OCI-LY3 (cell line): ENCODE data around the gene RAD51B.

Experiments
- H2AFZ ChIP-seq: fragments of 200-600, 300-600 bp; shearing (Covaris generic); 2 replicates; pipeline ENCODE4 v1.6.0; 2014; ENCODE audit warnings: antibody characterized with exemption, low read depth, low read length
- H3K27ac ChIP-seq: fragments of 200-600, 300-600 bp; sonication (generic); 2 replicates; pipeline ENCODE4 v1.5.1; 2014; ENCODE audit warnings: mild to moderate bottlenecking, low read length, moderate library complexity, mixed read lengths
- H3K27me3 ChIP-seq: fragments of 200-600, 300-600 bp; sonication (generic); 2 replicates; pipeline ENCODE4 v1.6.1; 2014; ENCODE audit warnings: low read depth, low read length, mixed read lengths
- H3K36me3 ChIP-seq: fragments of 200-600, 300-600 bp; sonication (generic); replicated peaks from 2 replicates; pipeline ENCODE3; 2014; ENCODE audit warnings: low read depth, low read length, mixed read lengths
- H3K4me1 ChIP-seq: fragments of 300-600, 200-600 bp; sonication (generic); 2 replicates; pipeline ENCODE4 v1.6.1; 2014; ENCODE audit warnings: low read length, mixed read lengths
- H3K4me2 ChIP-seq: fragments of 200-600, 300-600 bp; sonication (generic); 2 replicates; pipeline ENCODE4 v1.6.1; 2014; ENCODE audit warnings: low read length, mixed read lengths
- H3K4me3 ChIP-seq: fragments of 300-600, 200-600 bp; sonication (generic); 2 replicates; pipeline ENCODE4 v1.5.1; 2014; ENCODE audit warnings: antibody characterized with exemption, mild to moderate bottlenecking, low read length, moderate library complexity
- H3K79me2 ChIP-seq: fragments of 300-600, 200-600 bp; shearing (Covaris generic); 2 replicates; pipeline ENCODE4 v1.6.1; 2014; ENCODE audit warnings: mild to moderate bottlenecking, low read length, mixed read lengths
- H3K9ac ChIP-seq: fragments of 300-600, 200-600 bp; shearing (Covaris generic); 2 replicates; pipeline ENCODE4 v1.6.0; 2014; ENCODE audit warnings: mild to moderate bottlenecking, low read length, moderate library complexity
- H3K9me3 ChIP-seq: fragments of 200-600, 300-600 bp; shearing (Covaris generic); 2 replicates; pipeline ENCODE4 v1.6.1; 2014; ENCODE audit warnings: low read length, mixed read lengths; ENCODE audit not compliant: insufficient read depth
- H4K20me1 ChIP-seq: fragments of 200-600, 300-600 bp; sonication (generic); 2 replicates; pipeline ENCODE4 v1.6.1; 2016; ENCODE audit warnings: low read length, mixed read lengths; ENCODE audit not compliant: insufficient read depth
- CTCF ChIP-seq: fragments of 200-600, 300-600 bp; sonication (generic); IDR thresholded peaks from 2 replicates; pipeline ENCODE4 v1.5.1; 2014; ENCODE audit warnings: antibody characterized with exemption, low read length, low read depth
- EZH2phosphoT487 ChIP-seq: fragments of 200-600 bp; shearing (Covaris generic); IDR thresholded peaks from 2 replicates; pipeline ENCODE4 v1.6.1; 2018; ENCODE audit warnings: antibody characterized with exemption, mixed run types, low read depth

The RAD51B gene

GRCh38 chr14:68401855-68402254 lies 582.3 kb downstream of the RAD51B start:
- H4K20me1 ChIP-seq = no peaks in the 10 kb centered on the region
- H3K9ac ChIP-seq = no peak overlapping the region
- H3K9me3 ChIP-seq = no peaks in the 10 kb centered on the region
- H2AFZ ChIP-seq = no peak overlapping the region
- H3K27me3 ChIP-seq = no peaks in the 10 kb centered on the region
- peaks cover 16% of the 10 kb centered on the region for H3K4me1 ChIP-seq
- H3K79me2 ChIP-seq = no peaks in the 10 kb centered on the region
- no peaks in the 10 kb centered on the region for H3K36me3 ChIP-seq
- no peak overlapping the region for H3K4me3 ChIP-seq
- TF ChIP-seq EZH2phosphoT487 (no peak), CTCF (no peak)
- H3K27ac ChIP-seq = no peak overlapping the region
- no peak overlapping the region for H3K4me2 ChIP-seq

- Histone ChIP-seq H3K9ac (no peak overlapping the region), H3K4me2 (no peak overlapping the region), H3K9me3 (no peaks in the 10 kb centered on the region), H3K4me3 (no peak overlapping the region), H3K79me2 (no peaks in the 10 kb centered on the region), H3K36me3 (no peaks in the 10 kb centered on the region), H4K20me1 (no peaks in the 10 kb centered on the region), H3K4me1 (peaks cover 18% of the 10 kb centered on the region), H3K27me3 (no peaks in the 10 kb centered on the region), H3K27ac (no peak overlapping the region), H2AFZ (no peak overlapping the region)
- TF ChIP-seq EZH2phosphoT487 (no peak), CTCF (no peak)
Measured at GRCh38 chr14:68402525-68403101, 583.0 kb downstream of the RAD51B start.

GRCh38 chr14:68403191-68404145 lies 583.9 kb downstream of the RAD51B start:
- Histone ChIP-seq H3K4me1 (peaks cover 27% of the 10 kb centered on the region), H3K27ac (no peak overlapping the region), H3K36me3 (no peaks in the 10 kb centered on the region), H3K4me3 (no peak overlapping the region), H2AFZ (no peak overlapping the region), H4K20me1 (no peaks in the 10 kb centered on the region), H3K9ac (no peak overlapping the region), H3K9me3 (no peaks in the 10 kb centered on the region), H3K4me2 (no peak overlapping the region), H3K79me2 (no peaks in the 10 kb centered on the region), H3K27me3 (no peaks in the 10 kb centered on the region)
- TF ChIP-seq EZH2phosphoT487 = no peak
- TF ChIP-seq CTCF = no peak

GRCh38 chr14:68404146-68404527 lies 584.6 kb downstream of the RAD51B start:
- Histone ChIP-seq H3K4me1 (peaks cover 31% of the 10 kb centered on the region), H3K27me3 (no peaks in the 10 kb centered on the region), H2AFZ (no peak overlapping the region), H3K79me2 (no peaks in the 10 kb centered on the region), H3K9ac (no peak overlapping the region), H3K9me3 (no peaks in the 10 kb centered on the region), H3K4me2 (no peak overlapping the region), H3K27ac (no peak overlapping the region), H4K20me1 (no peaks in the 10 kb centered on the region), H3K36me3 (no peaks in the 10 kb centered on the region), H3K4me3 (no peak overlapping the region)
- no peak for TF ChIP-seq CTCF
- TF ChIP-seq EZH2phosphoT487 = no peak
